ENCODE measurements around the gene SCEL. TPM values are rescaled to one million over a fixed set of nuclear protein-coding genes. Genes with fewer than 3 reads are reported as not detected.

The SCEL gene
- total and polyA plus RNA-seq, 2 of the 4 experiments (the other 2 are of a cell fraction) = not detected

- Histone ChIP-seq H4K5ac (ENCODE audit: low read depth, low read length) (no peak overlapping the region), H3K56ac (ENCODE audit: extremely low read depth, insufficient read depth, low read length) (no peak overlapping the region), H3K14ac (replicated peaks; ENCODE audit: low read depth, low read length) (no peak overlapping the region), H2BK5ac (ENCODE audit: low read depth, low read length, poor library complexity, severe bottlenecking) (no peak overlapping the region), H3K4me3 (ENCODE audit: insufficient read depth, low read depth, low read length) (no peak overlapping the region), H2AK5ac (ENCODE audit: low read depth, low read length) (no peak overlapping the region), H3K9me1 (ENCODE audit: insufficient read depth, low read length) (no peaks in the 10 kb centered on the region), H2AFZ (replicated peaks; ENCODE audit: low read length, poor library complexity) (no peak overlapping the region), H3K79me1 (ENCODE audit: low read depth in 1 of 2, low read length in 2 of 2) (no peaks in the 10 kb centered on the region), H2BK15ac (ENCODE audit: low read depth, low read length) (no peak overlapping the region), H3K4ac (ENCODE audit: low read depth, low read length) (no peak overlapping the region), H3K9ac (ENCODE audit: low read depth, low read length) (no peak overlapping the region), H3K4me1 (ENCODE audit: control insufficient read depth, insufficient read depth, low read length) (no peaks in the 10 kb centered on the region), H2AK9ac (replicated peaks; ENCODE audit: low read depth, low read length, poor library complexity) (no peak overlapping the region), H3K9me3 (ENCODE audit: control insufficient read depth, insufficient read depth, low read length) (no peaks in the 10 kb centered on the region), H2BK20ac (ENCODE audit: low read depth, low read length) (no peak overlapping the region), H3K27ac (ENCODE audit: insufficient read depth, low read length) (no peak overlapping the region), H3K36me3 (ENCODE audit: control insufficient read depth, insufficient read depth, low read length) (no peaks in the 10 kb centered on the region), H3K27me3 (ENCODE audit: control insufficient read depth, insufficient read depth, low read length) (peaks cover 3% of the 10 kb centered on the region), H3K4me2 (ENCODE audit: low read depth, low read length) (no peak overlapping the region), H4K91ac (ENCODE audit: insufficient read depth, low read depth, low read length) (no peak overlapping the region), H3K18ac (ENCODE audit: low read depth, low read length) (no peak overlapping the region), H4K20me1 (ENCODE audit: insufficient read depth, low read length) (no peaks in the 10 kb centered on the region), H3K23ac (ENCODE audit: low read depth, low read length) (no peak overlapping the region), H4K8ac (ENCODE audit: low read depth in 2 of 2, low read length in 2 of 2) (no peak overlapping the region), H2BK120ac (ENCODE audit: low read depth, low read length) (no peak overlapping the region)
- in situ Hi-C loops (cut with MboI; ENCODE audit: low sequenced_read_pairs) (no loop called here), intact Hi-C loops (cut with micrococcal nuclease) (no loop called here), dilution Hi-C loops (cut with HindIII; ENCODE audit: low sequenced_read_pairs, unreplicated experiment) (no loop called here)
- WGBS, 2 experiments (ENCODE audit: extremely low coverage in 2 of 2, insufficient read length in 1 of 2) = no CpG with 5 or more reads among the region's 4 CpGs
- ChIA-PET CTCF (no interaction called here), POLR2A (ENCODE audit: unreplicated experiment) (no interaction called here)
- ATAC-seq (ENCODE audit: low read depth) (no peak), DNase-seq (no peak)
- BruUV-seq (replicated peaks) = no TSS peak
- TF ChIP-seq RFX5 (IDR thresholded peaks at IDR 0.05; ENCODE audit: low read depth, low read length) (no peak), BHLHE40 (IDR thresholded peaks at IDR 0.05; ENCODE audit: low read depth, low read length) (no peak), SMC3 (IDR thresholded peaks at IDR 0.05; ENCODE audit: low read depth, low read length) (no peak), CEBPB (IDR thresholded peaks at IDR 0.05; ENCODE audit: low read depth, low read length) (no peak), CHD1 (IDR thresholded peaks at IDR 0.05; ENCODE audit: low read depth, low read length) (no peak), RCOR1 (IDR thresholded peaks at IDR 0.05; ENCODE audit: insufficient replicate concordance, low read length) (no peak), USF2 (IDR thresholded peaks at IDR 0.05; ENCODE audit: low read depth, low read length) (no peak), MXI1 (IDR thresholded peaks at IDR 0.05; ENCODE audit: borderline replicate concordance, low read depth, low read length) (no peak)
These were observed 33.3 kb upstream of the SCEL start for GRCh38 chr13:77502104-77502720.

All from IMR-90 (cell line).